CD4-positive, CD25-positive, alpha-beta regulatory T cell (primary cell): ENCODE results near the gene PTGER2. TPM values are rescaled to one million over a fixed set of nuclear protein-coding genes. Genes with fewer than 3 reads are reported as not detected.
A peak's percentile ranks its signal among the peaks of the same experiment; 100 is the strongest.

Experiments used
- ATAC-seq, 2 donors: fragments of 150-1000 bp; cut with Tn5 transposase; one replicate each; pipeline ENCODE4 v1.10.0; 2021; ENCODE audit warnings: low read depth in 2 of 2, moderate number of reproducible peaks in 2 of 2, moderate library complexity in 1 of 2
- DNase-seq, 3 donors: peaks; one replicate each; pipeline versions ENCODE4 v3.0.0 to v3.0.0-alpha.2; 2012 to 2022; ENCODE audit warnings: mixed read lengths in 1 of 3
- H3K27ac ChIP-seq: one replicate; pipeline ENCODE4 v1.7.0; 2013; ENCODE audit warnings: mild to moderate bottlenecking, low read length; ENCODE audit not compliant: insufficient read depth, poor library complexity, severe bottlenecking
- H3K27me3 ChIP-seq: one replicate; pipeline ENCODE4 v1.7.0; 2013; ENCODE audit warnings: low read length; ENCODE audit not compliant: control insufficient read depth, insufficient read depth
- H3K36me3 ChIP-seq: one replicate; pipeline ENCODE4 v1.7.0; 2013; ENCODE audit warnings: mild to moderate bottlenecking, low read length, moderate library complexity; ENCODE audit not compliant: control insufficient read depth, insufficient read depth
- H3K4me1 ChIP-seq: 2 replicates; pipeline ENCODE4 v1.7.0; 2013; ENCODE audit warnings: mild to moderate bottlenecking, low read length; ENCODE audit not compliant: insufficient read depth, control insufficient read depth, poor library complexity, severe bottlenecking
- H3K4me3 ChIP-seq: one replicate; pipeline ENCODE4 v1.7.0; 2013; ENCODE audit warnings: low read depth, mild to moderate bottlenecking, low read length, moderate library complexity
- H3K9me3 ChIP-seq, 2 experiments: 1 replicate in 1 of 2; 2 replicates in 1 of 2; pipeline ENCODE4 v1.7.0; 2013; ENCODE audit warnings: low read length in 2 of 2, mild to moderate bottlenecking in 1 of 2, moderate library complexity in 1 of 2; ENCODE audit not compliant: control insufficient read depth in 2 of 2
- H3K27ac Mint-ChIP-seq, 3 donors: one replicate each; pipeline ENCODE4 v1.8.0; 2020 to 2022; ENCODE audit warnings: mild to moderate bottlenecking in 3 of 3, mixed read lengths in 3 of 3, moderate library complexity in 2 of 3
- H3K27me3 Mint-ChIP-seq: one replicate; pipeline ENCODE4 v1.8.0; 2022; ENCODE audit warnings: mild to moderate bottlenecking, mixed read lengths
- H3K36me3 Mint-ChIP-seq: one replicate; pipeline ENCODE4 v1.8.0; 2020; ENCODE audit warnings: mixed read lengths
- H3K4me1 Mint-ChIP-seq, 4 donors: one replicate each; pipeline ENCODE4 v1.8.0; 2020 to 2022; ENCODE audit warnings: mixed read lengths in 4 of 4, mild to moderate bottlenecking in 1 of 4
- H3K4me3 Mint-ChIP-seq, 4 donors: one replicate each; pipeline ENCODE4 v1.8.0; 2020 to 2022; ENCODE audit warnings: mild to moderate bottlenecking in 4 of 4, mixed read lengths in 4 of 4, moderate library complexity in 3 of 4
- H3K9me3 Mint-ChIP-seq, 7 donors: one replicate each; pipeline ENCODE4 v1.8.0; 2020 to 2022; ENCODE audit warnings: mixed read lengths in 7 of 7, mild to moderate bottlenecking in 3 of 7, moderate library complexity in 2 of 7
- polyA plus RNA-seq, 4 donors: library from polyadenylated mRNA; unstranded; fragments of 300-500 nt; fragmentation: Illumina TruSeq; gene quantifications; one replicate each; pipeline ENCODE4 v1.2.3, GENCODE V29; 2021
- total RNA-seq: library from RNA; stranded (reverse); gene quantifications from one replicate; pipeline ENCODE4 v1.2.3, GENCODE V29; 2022

Gene PTGER2
- total and polyA plus RNA-seq, 5 donors from 2014 or later = 23.1 to 138 (median 78.5) TPM

- peaks cover 6 to 15% of the 10 kb centered on the region in 2 experiments for H3K9me3 ChIP-seq
- Mint-ChIP-seq H3K9me3 (peaks cover 0 to 24% (median 6%) of the 10 kb centered on the region in 7 donors), H3K4me3 (peak overlapping the region; percentile 98 to 100 (median 100)), H3K36me3 (peaks cover 33% of the 10 kb centered on the region), H3K4me1 (peaks cover 6 to 76% (median 39%) of the 10 kb centered on the region in 4 donors), H3K27me3 (peaks cover 21% of the 10 kb centered on the region), H3K27ac (peak overlapping the region in 2 of 3 donors; percentile 18 to 87)
- H3K4me3 ChIP-seq = peak overlapping the region; percentile 96
- no peak for DNase-seq
- H3K36me3 ChIP-seq = peaks cover 16% of the 10 kb centered on the region
- no peak for ATAC-seq
- peaks cover 50% of the 10 kb centered on the region for H3K4me1 ChIP-seq
- H3K27ac ChIP-seq = peak overlapping the region; percentile 49
- H3K27me3 ChIP-seq = peaks cover 3% of the 10 kb centered on the region
Measured at GRCh38 chr14:52318062-52318461, 4.0 kb downstream of the PTGER2 start.

DNA sequence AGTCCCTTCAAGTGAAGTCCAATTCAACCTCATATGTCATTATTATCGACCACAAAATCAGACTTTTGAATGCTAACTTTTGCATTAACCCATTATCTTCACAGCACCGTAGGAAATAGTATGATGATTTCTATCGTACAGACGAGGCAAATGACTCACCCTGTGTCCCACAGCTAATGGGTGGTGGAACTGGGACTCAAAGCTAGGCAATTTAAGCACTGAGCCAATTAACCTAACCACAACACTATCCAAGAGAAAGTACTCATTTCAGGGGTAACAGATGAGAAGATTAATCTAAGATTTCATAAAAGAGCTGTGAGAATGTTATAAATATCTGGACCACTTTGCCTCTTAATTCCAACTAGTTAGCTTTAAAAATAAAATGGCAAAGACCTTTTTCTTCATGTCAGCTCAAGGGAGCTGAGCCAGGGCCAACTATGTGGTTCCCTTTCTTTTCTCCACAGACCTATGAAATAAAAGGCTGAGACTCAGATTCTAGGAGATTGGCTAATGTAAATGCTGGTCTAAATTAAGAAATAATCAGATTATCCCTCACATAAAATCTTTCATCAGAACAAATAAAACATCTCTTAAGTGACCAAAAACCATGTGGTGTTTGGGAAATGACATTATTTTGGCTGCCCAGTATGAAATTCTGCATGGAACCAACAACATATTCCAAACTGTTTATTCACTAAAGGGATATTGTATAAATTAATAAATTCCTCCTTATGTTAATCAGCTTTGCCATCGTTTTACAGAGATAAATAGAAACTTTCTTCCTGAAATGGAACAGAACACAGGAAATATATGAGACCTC lies 4.9 kb downstream of the PTGER2 start:
- Histone ChIP-seq H3K4me3 (peak overlapping the region; percentile 96), H3K4me1 (peaks cover 44% of the 10 kb centered on the region), H3K9me3 (peaks cover 6 to 15% of the 10 kb centered on the region in 2 experiments), H3K27ac (peak overlapping the region; percentile 49), H3K27me3 (no peaks in the 10 kb centered on the region), H3K36me3 (peaks cover 23% of the 10 kb centered on the region)
- H3K4me1 Mint-ChIP-seq = peaks cover 9 to 76% (median 39%) of the 10 kb centered on the region in 4 donors
- peak overlapping the region; percentile 64 to 100 (median 80) for H3K4me3 Mint-ChIP-seq
- peaks cover 15% of the 10 kb centered on the region for H3K27me3 Mint-ChIP-seq
- peaks cover 37% of the 10 kb centered on the region for H3K36me3 Mint-ChIP-seq
- ATAC-seq (no peak), DNase-seq (peak in 1 of 3 donors; percentile 14)
- H3K9me3 Mint-ChIP-seq = peaks cover 0 to 24% (median 8%) of the 10 kb centered on the region in 7 donors
- H3K27ac Mint-ChIP-seq = peak overlapping the region; percentile 2 to 88 (median 87)

- peaks cover 0 to 24% (median 8%) of the 10 kb centered on the region in 7 donors for H3K9me3 Mint-ChIP-seq
- H3K4me1 Mint-ChIP-seq = peaks cover 18 to 81% (median 45%) of the 10 kb centered on the region in 4 donors
- no peak for ATAC-seq
- Histone ChIP-seq H3K4me1 (peaks cover 37% of the 10 kb centered on the region), H3K27me3 (no peaks in the 10 kb centered on the region), H3K4me3 (peak overlapping the region; percentile 96), H3K9me3 (peaks cover 6 to 15% of the 10 kb centered on the region in 2 experiments), H3K36me3 (peaks cover 24% of the 10 kb centered on the region), H3K27ac (no peak overlapping the region)
- H3K27ac Mint-ChIP-seq = peak overlapping the region in 2 of 3 donors; percentile 58 to 87
- peaks cover 12% of the 10 kb centered on the region for H3K27me3 Mint-ChIP-seq
- DNase-seq = no peak
- H3K4me3 Mint-ChIP-seq = peak overlapping the region; percentile 11 to 85 (median 69)
- peaks cover 37% of the 10 kb centered on the region for H3K36me3 Mint-ChIP-seq
Measured at GRCh38 chr14:52319919-52320318, 5.8 kb downstream of the PTGER2 start.

- H3K9me3 Mint-ChIP-seq = peaks cover 0 to 19% (median 8%) of the 10 kb centered on the region in 7 donors
- Histone ChIP-seq H3K36me3 (peaks cover 41% of the 10 kb centered on the region), H3K4me1 (peaks cover 27% of the 10 kb centered on the region), H3K27me3 (no peaks in the 10 kb centered on the region), H3K4me3 (no peak overlapping the region), H3K9me3 (peaks cover 6 to 15% of the 10 kb centered on the region in 2 experiments), H3K27ac (no peak overlapping the region)
- peaks cover 61% of the 10 kb centered on the region for H3K36me3 Mint-ChIP-seq
- peak overlapping the region in 1 of 3 donors; percentile 10 for H3K27ac Mint-ChIP-seq
- H3K4me1 Mint-ChIP-seq = peaks cover 34 to 78% (median 58%) of the 10 kb centered on the region in 4 donors
- peak overlapping the region in 2 of 4 donors; percentile 48 to 52 for H3K4me3 Mint-ChIP-seq
- ATAC-seq (peak; percentile 83 to 84), DNase-seq (peak in 1 of 3 donors; percentile 57)
- H3K27me3 Mint-ChIP-seq = no peaks in the 10 kb centered on the region
Measured at GRCh38 chr14:52325126-52325525, 11.0 kb downstream of the PTGER2 start.

- DNase-seq (no peak), ATAC-seq (no peak)
- Histone ChIP-seq H3K9me3 (peaks cover 6 to 15% of the 10 kb centered on the region in 2 experiments), H3K27ac (no peak overlapping the region), H3K27me3 (no peaks in the 10 kb centered on the region), H3K4me1 (peaks cover 27% of the 10 kb centered on the region), H3K4me3 (peak overlapping the region; percentile 9), H3K36me3 (peaks cover 38% of the 10 kb centered on the region)
- Mint-ChIP-seq H3K9me3 (peaks cover 0 to 15% (median 8%) of the 10 kb centered on the region in 7 donors), H3K4me1 (peaks cover 34 to 78% (median 55%) of the 10 kb centered on the region in 4 donors), H3K27ac (peak overlapping the region in 1 of 3 donors; percentile 10), H3K36me3 (peaks cover 62% of the 10 kb centered on the region), H3K27me3 (no peaks in the 10 kb centered on the region), H3K4me3 (peak overlapping the region in 2 of 4 donors; percentile 48 to 52)
Measured at GRCh38 chr14:52325630-52326029, 11.5 kb downstream of the PTGER2 start.

DNA sequence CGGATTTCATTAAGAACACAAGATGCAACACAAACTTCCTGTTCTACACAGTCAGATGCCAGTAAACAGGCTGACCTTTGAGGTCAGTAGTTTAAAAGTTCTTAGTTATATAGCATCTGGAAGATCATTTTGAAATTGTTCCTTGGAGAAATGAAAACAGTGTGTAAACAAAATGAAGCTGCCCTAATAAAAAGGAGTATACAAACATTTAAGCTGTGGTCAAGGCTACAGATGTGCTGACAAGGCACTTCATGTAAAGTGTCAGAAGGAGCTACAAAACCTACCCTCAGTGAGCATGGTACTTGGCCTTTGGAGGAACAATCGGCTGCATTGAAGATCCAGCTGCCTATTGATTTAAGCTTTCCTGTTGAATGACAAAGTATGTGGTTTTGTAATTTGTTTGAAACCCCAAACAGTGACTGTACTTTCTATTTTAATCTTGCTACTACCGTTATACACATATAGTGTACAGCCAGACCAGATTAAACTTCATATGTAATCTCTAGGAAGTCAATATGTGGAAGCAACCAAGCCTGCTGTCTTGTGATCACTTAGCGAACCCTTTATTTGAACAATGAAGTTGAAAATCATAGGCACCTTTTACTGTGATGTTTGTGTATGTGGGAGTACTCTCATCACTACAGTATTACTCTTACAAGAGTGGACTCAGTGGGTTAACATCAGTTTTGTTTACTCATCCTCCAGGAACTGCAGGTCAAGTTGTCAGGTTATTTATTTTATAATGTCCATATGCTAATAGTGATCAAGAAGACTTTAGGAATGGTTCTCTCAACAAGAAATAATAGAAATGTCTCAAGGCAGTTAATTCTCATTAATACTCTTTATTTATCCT lies 13.5 kb downstream of the PTGER2 start:
- no peaks in the 10 kb centered on the region for H3K27me3 ChIP-seq
- H3K9me3 ChIP-seq = no peaks in the 10 kb centered on the region
- peak overlapping the region; percentile 38 for H3K4me3 ChIP-seq
- Mint-ChIP-seq H3K27me3 (no peaks in the 10 kb centered on the region), H3K4me1 (peaks cover 34 to 78% (median 59%) of the 10 kb centered on the region in 4 donors), H3K4me3 (peak overlapping the region in 3 of 4 donors; percentile 55 to 76 (median 66)), H3K36me3 (peaks cover 56% of the 10 kb centered on the region), H3K9me3 (peaks cover 0 to 5% (median 3%) of the 10 kb centered on the region in 7 donors), H3K27ac (peak overlapping the region in 2 of 3 donors; percentile 18 to 66)
- DNase-seq (peak in 1 of 3 donors; percentile 23), ATAC-seq (no peak)
- H3K36me3 ChIP-seq = peaks cover 26% of the 10 kb centered on the region
- no peak overlapping the region for H3K27ac ChIP-seq
- peaks cover 27% of the 10 kb centered on the region for H3K4me1 ChIP-seq

- no peaks in the 10 kb centered on the region for H3K27me3 ChIP-seq
- no peak for DNase-seq
- H3K9me3 ChIP-seq = no peaks in the 10 kb centered on the region
- ATAC-seq = no peak
- H3K27me3 Mint-ChIP-seq = no peaks in the 10 kb centered on the region
- H3K4me3 ChIP-seq = peak overlapping the region; percentile 38
- H3K27ac ChIP-seq = no peak overlapping the region
- peaks cover 34 to 76% (median 56%) of the 10 kb centered on the region in 4 donors for H3K4me1 Mint-ChIP-seq
- H3K36me3 Mint-ChIP-seq = peaks cover 51% of the 10 kb centered on the region
- peaks cover 25% of the 10 kb centered on the region for H3K36me3 ChIP-seq
- H3K4me1 ChIP-seq = peaks cover 26% of the 10 kb centered on the region
- peaks cover 0 to 4% (median 1%) of the 10 kb centered on the region in 7 donors for H3K9me3 Mint-ChIP-seq
- peak overlapping the region in 1 of 3 donors; percentile 18 for H3K27ac Mint-ChIP-seq
- peak overlapping the region in 1 of 4 donors; percentile 66 for H3K4me3 Mint-ChIP-seq
Measured at GRCh38 chr14:52328276-52328675, 14.2 kb downstream of the PTGER2 start.
